Breast epithelium (tissue), 4 donors: ENCODE measurements around the gene ATP2C2. TPM values are rescaled to one million over a fixed set of nuclear protein-coding genes. Genes with fewer than 3 reads are reported as not detected.

Experiments used
- DNase-seq, 2 donors: peaks; one replicate each; pipeline ENCODE4 v3.0.0-alpha.2; 2019; ENCODE audit warnings: low spot score in 2 of 2
- H3K27ac ChIP-seq, 2 donors: fragments of 200-600 bp; sonication (generic) in 1 of 2; one replicate each; pipeline ENCODE4 v1.5.1; 2016 to 2019; ENCODE audit warnings: mild to moderate bottlenecking in 1 of 2
- H3K27me3 ChIP-seq, 2 donors: fragments of 200-600 bp; sonication (generic) in 1 of 2; one replicate each; pipeline versions ENCODE4 v1.5.1 to v1.6.0; 2017 to 2019; ENCODE audit warnings: control low read depth in 1 of 2, mild to moderate bottlenecking in 1 of 2
- H3K36me3 ChIP-seq: fragments of 200-600 bp; one replicate; pipeline ENCODE4 v1.5.1; 2019
- H3K4me1 ChIP-seq, 2 donors: fragments of 200-600 bp; sonication (generic); one replicate each; pipeline ENCODE4 v1.5.1; 2016 to 2019; ENCODE audit warnings: control low read depth in 1 of 2
- H3K4me3 ChIP-seq, 3 donors: fragments of 200-600 bp; sonication (generic); 1 replicate in 2 of 3; 2 replicates in 1 of 3; pipeline ENCODE4 v1.5.1; 2016 to 2019; ENCODE audit warnings: mild to moderate bottlenecking in 3 of 3, moderate library complexity in 2 of 3
- H3K9me3 ChIP-seq, 2 donors: fragments of 200-600 bp; sonication (generic) in 1 of 2; one replicate each; pipeline ENCODE4 v1.5.1; 2016 to 2019; ENCODE audit warnings: control low read depth in 1 of 2
- POLR2A ChIP-seq: fragments of 450-650 bp; IDR thresholded peaks from one replicate; pipeline ENCODE4 v1.6.1; 2016; ENCODE audit warnings: antibody characterized with exemption, mild to moderate bottlenecking, moderate library complexity
- POLR2AphosphoS5 ChIP-seq, 3 donors: sonication (generic); formaldehyde crosslinking; IDR thresholded peaks; one replicate each; pipeline ENCODE4 v1.6.1; 2017; ENCODE audit warnings: antibody characterized with exemption in 3 of 3
- intact Hi-C: fragments of 100-400 bp; cut with DNase I; formaldehyde crosslinking; loops from one replicate; pipeline ENCODE4 v1.15.1; 2023; ENCODE audit warnings: low total_unique reads
- total RNA-seq, 3 donors: library from RNA; depleted of rRNA; stranded (reverse); fragments of >200 nt; gene quantifications; one replicate each; pipeline ENCODE4 v1.1.0, GENCODE V29; 2016
- TF ChIP-seq, protein P1 (sequence below), 3 donors: fragments of 450-650 bp; IDR thresholded peaks; one replicate each; pipeline ENCODE4 v1.5.1; 2016 to 2017; ENCODE audit warnings: antibody characterized with exemption in 3 of 3, mild to moderate bottlenecking in 3 of 3, moderate library complexity in 3 of 3

Gene ATP2C2
- total RNA-seq, 3 donors from 2014 or later: 6.0 to 28.5 TPM; not detected in 1

DNA sequence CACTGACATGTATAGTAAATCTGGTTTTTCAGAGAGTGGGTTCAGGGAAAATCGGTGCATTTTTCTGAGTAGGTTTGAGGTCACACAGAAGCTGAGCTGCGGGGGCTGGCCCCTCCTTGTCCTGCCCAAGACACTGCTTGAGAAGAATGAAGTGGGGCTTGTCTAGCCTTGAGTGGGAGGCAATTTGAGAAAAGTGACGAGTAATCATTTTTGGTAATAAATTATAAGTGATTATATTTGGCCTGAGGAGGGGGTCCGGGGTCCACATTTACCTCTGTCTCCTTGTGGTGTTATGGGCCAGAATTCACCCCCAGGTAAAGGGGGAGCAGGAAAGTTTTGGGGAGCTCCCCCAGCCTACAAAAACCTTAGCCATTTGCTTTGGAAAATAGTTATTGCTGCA lies 45.6 kb upstream of the ATP2C2 start:
- H3K27ac ChIP-seq: no peak overlapping the region
- TF ChIP-seq POLR2AphosphoS5 (IDR thresholded peaks at IDR 0.05) (no peak), POLR2A (no peak)
- H3K9me3 ChIP-seq: peaks cover 0 to 5% of the 10 kb centered on the region in 2 donors
- H3K4me3 ChIP-seq: no peak overlapping the region
- no peaks in the 10 kb centered on the region for H3K27me3 ChIP-seq
- no peak for DNase-seq
- intact Hi-C loops: no loop called here
- no peaks in the 10 kb centered on the region for H3K36me3 ChIP-seq
- H3K4me1 ChIP-seq: no peaks in the 10 kb centered on the region

DNA sequence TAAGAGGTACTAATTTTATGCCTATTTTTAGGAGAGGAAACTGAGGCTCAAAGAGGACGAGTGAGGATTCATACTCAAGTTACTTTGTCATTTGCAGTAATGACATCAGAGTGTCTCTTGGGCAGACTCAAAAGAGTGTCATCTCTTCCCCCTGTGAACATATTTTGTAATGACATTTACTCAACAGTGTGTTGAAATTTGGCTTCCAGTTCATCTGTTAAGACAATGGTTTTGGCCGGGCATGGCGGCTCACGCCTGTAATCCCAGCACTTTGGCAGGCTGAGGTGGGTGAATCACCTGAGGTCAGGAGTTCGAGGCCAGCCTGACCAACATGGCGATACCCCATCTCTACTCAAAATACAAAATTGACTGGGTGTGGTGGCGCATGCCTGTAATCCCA lies 44.7 kb upstream of the ATP2C2 start:
- TF ChIP-seq POLR2A (no peak), POLR2AphosphoS5 (IDR thresholded peaks at IDR 0.05) (no peak)
- TF ChIP-seq, protein P1, sequence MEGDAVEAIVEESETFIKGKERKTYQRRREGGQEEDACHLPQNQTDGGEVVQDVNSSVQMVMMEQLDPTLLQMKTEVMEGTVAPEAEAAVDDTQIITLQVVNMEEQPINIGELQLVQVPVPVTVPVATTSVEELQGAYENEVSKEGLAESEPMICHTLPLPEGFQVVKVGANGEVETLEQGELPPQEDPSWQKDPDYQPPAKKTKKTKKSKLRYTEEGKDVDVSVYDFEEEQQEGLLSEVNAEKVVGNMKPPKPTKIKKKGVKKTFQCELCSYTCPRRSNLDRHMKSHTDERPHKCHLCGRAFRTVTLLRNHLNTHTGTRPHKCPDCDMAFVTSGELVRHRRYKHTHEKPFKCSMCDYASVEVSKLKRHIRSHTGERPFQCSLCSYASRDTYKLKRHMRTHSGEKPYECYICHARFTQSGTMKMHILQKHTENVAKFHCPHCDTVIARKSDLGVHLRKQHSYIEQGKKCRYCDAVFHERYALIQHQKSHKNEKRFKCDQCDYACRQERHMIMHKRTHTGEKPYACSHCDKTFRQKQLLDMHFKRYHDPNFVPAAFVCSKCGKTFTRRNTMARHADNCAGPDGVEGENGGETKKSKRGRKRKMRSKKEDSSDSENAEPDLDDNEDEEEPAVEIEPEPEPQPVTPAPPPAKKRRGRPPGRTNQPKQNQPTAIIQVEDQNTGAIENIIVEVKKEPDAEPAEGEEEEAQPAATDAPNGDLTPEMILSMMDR (IDR thresholded peaks at IDR 0.05): no peak
- Histone ChIP-seq H3K27me3 (no peaks in the 10 kb centered on the region), H3K36me3 (no peaks in the 10 kb centered on the region), H3K4me1 (no peaks in the 10 kb centered on the region), H3K4me3 (no peak overlapping the region), H3K9me3 (no peaks in the 10 kb centered on the region), H3K27ac (no peak overlapping the region)
- no peak for DNase-seq
- intact Hi-C loops: no loop called here

DNA sequence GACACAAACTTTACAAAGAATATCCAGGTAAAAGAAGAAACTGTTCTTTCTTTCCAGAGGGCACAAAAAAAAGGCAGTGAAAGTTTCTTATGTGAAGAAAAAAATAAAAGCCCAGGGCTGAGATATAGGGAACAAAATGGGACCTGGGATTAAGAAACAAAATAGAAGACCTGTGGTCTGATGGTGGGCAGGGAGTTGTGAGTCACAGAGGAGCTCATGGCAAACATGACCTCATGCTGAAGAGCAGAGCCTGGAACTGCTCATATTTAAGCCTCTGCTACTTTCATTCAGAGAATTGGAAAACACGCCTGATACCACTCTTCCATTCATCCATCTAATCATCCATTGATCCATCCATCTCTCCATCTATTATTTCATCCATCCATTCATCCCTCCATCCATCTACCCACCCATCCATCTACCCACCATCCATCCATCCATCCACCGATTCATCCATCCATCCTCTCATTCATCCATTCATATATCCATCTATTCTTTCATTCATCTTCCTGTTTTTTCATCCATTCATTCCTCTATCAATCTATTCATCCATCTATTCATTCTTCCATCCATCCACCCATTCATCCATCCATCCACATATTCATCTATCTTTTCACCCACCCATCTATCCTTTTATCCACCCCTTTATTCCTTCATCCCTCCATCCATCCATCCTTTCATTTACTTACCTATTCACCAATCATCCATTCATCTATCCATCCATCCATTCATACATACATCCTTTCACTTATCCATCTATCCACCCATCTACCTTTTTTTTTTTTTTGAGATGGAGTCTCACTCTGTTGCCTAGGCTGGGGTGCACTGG lies 43.7 kb upstream of the ATP2C2 start:
- H3K36me3 ChIP-seq: no peaks in the 10 kb centered on the region

DNA sequence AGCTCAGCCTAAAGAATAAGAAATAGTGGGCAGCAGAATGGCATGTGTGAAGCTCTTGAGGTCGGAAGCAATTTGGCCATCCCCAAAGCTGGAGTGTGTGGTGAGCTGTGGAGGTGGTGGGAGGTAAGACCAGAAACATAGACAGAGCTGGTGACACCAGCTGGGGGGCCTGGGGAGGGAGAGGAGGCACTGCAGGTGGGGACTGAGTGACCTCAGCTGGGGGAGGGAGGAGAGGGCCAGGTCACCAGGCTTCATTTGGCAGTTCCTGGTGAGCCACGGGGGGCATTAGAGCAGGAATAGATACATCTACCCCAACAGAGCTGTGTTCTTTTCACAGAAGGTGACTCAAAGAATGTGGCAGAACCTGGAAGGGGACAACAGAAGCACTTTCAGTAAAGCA lies 41.8 kb upstream of the ATP2C2 start:
- no peaks in the 10 kb centered on the region for H3K36me3 ChIP-seq

More for the DNA sequence above, 43.7 kb upstream of the ATP2C2 start:
- no peaks in the 10 kb centered on the region for H3K9me3 ChIP-seq
- intact Hi-C loops: no loop called here
- no peak overlapping the region for H3K27ac ChIP-seq
- TF ChIP-seq POLR2A (no peak), POLR2AphosphoS5 (IDR thresholded peaks at IDR 0.05) (no peak)
- TF ChIP-seq, protein P1 (IDR thresholded peaks at IDR 0.05): no peak
- no peaks in the 10 kb centered on the region for H3K4me1 ChIP-seq
- no peaks in the 10 kb centered on the region for H3K27me3 ChIP-seq
- no peak for DNase-seq
- no peak overlapping the region for H3K4me3 ChIP-seq

DNA sequence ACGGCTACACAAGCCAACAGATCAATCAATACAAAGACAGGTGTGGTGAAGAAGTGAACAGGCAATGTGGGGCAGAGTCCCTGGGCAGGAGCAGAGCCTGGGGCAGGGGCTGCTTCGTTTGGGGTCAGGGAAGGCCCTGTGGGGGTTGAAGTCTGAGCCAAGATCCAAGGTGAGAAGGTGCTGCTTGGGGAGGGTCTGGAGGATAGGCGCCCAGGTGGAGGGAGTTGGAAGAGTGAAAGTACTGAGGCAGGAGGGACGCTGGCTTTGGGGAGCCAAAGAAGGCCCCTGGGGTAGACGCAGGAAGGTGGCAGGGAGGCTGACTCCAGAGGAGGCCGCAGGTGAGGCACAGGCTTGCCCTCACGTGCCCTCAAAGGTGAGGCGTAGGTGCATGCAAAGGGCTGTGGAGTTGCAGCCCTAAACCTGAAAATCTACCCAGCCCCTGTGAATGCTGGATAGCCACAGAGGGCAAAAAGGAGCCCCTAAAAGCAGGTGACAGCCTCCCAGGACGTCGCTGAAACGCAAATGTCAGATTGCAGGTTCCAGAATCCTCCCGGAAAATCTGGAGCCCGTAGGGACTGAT lies 40.3 kb upstream of the ATP2C2 start:
- intact Hi-C loops: no loop called here
- Histone ChIP-seq H3K36me3 (no peaks in the 10 kb centered on the region), H3K27ac (no peak overlapping the region), H3K4me1 (no peaks in the 10 kb centered on the region), H3K4me3 (no peak overlapping the region), H3K27me3 (no peaks in the 10 kb centered on the region), H3K9me3 (no peaks in the 10 kb centered on the region)
- no peak for DNase-seq
- TF ChIP-seq POLR2AphosphoS5 (IDR thresholded peaks at IDR 0.05) (no peak), POLR2A (no peak)
- TF ChIP-seq, protein P1 (IDR thresholded peaks at IDR 0.05): no peak

More for the DNA sequence above, 41.8 kb upstream of the ATP2C2 start:
- TF ChIP-seq POLR2A (no peak), POLR2AphosphoS5 (IDR thresholded peaks at IDR 0.05) (no peak)
- TF ChIP-seq, protein P1 (IDR thresholded peaks at IDR 0.05): no peak
- Histone ChIP-seq H3K9me3 (no peaks in the 10 kb centered on the region), H3K4me3 (no peak overlapping the region), H3K27ac (no peak overlapping the region), H3K4me1 (no peaks in the 10 kb centered on the region), H3K27me3 (no peaks in the 10 kb centered on the region)
- intact Hi-C loops: no loop called here
- DNase-seq: no peak
